ENCODE data around the gene PLEKHA1.

The PLEKHA1 gene

DNA sequence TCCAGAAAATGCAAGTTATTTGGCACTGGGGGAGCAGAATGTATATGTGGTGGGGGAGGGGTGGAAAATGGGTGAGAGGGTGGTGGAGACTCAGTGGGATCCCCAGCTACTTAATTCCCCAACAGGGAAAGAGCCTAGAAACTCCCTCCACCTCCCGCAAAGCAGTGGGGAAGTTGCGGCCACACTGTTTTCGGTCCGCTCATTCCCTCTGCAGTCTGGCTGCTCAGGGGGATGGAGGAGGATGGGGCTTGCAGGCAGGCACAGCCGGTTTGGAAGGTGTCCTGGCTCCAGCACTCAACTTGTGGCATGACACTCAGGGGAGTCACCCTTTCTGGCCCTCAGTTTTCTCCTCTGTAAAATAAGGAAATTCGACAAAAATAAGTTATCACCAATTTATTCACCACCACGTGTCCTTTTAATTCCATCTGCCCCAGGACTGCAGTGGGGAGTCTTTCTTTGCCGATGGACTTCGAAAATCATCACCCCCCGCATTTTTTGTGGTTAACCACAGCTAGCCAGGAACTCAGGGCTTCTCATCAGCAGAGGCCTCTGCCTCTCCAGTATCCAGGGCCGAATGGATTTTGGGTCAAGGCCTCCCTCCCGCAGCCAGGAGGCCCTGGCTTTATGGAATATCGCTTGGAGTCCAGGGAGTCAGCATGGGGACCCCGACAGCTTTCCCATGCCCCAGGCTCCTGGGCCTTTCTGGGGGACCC is 85.2 kb downstream of the PLEKHA1 start:
- in situ Hi-C loops (cut with MboI; ENCODE audit: low sequenced_read_pairs): no loop called here

GRCh38 chr10:122460891-122461293 is 86.4 kb downstream of the PLEKHA1 start:
- in situ Hi-C loops (cut with MboI; ENCODE audit: low sequenced_read_pairs): no loop called here

- in situ Hi-C loops (cut with MboI; ENCODE audit: low sequenced_read_pairs): no loop called here
Measured at GRCh38 chr10:122461367-122461728, 86.8 kb downstream of the PLEKHA1 start, which contains the start of gene HTRA1. TSS of gene HTRA1 (plus strand) at chr10:122461553. CDS start at chr10:122461653, 100 bp downstream.

DNA sequence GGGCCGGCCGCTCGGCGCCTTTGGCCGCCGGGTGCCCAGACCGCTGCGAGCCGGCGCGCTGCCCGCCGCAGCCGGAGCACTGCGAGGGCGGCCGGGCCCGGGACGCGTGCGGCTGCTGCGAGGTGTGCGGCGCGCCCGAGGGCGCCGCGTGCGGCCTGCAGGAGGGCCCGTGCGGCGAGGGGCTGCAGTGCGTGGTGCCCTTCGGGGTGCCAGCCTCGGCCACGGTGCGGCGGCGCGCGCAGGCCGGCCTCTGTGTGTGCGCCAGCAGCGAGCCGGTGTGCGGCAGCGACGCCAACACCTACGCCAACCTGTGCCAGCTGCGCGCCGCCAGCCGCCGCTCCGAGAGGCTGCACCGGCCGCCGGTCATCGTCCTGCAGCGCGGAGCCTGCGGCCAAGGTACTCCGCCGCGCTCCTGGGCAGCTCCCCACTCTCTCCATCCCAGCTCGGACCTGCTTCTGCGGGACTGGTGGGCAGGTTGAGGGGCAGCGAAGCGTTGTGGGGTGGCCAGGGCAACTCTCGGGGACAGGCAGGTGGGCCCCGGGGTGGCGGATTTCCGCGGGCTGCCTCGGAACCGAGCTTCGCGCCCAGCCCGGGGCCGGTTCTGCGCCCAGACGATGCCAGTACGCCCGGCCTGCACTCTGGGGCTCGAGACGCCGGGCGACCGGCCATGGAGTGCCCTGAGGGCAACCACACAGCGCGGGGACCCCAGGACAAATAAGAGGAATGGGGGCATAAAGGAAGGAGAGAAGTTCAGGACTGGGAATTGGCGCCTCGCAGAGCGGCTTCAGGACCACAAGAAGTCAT is 87.4 kb downstream of the PLEKHA1 start:
- in situ Hi-C loops (cut with MboI; ENCODE audit: low sequenced_read_pairs): no loop called here

GRCh38 chr10:122462533-122463465 is 88.3 kb downstream of the PLEKHA1 start:
- in situ Hi-C loops (cut with MboI; ENCODE audit: low sequenced_read_pairs): no loop called here

DNA sequence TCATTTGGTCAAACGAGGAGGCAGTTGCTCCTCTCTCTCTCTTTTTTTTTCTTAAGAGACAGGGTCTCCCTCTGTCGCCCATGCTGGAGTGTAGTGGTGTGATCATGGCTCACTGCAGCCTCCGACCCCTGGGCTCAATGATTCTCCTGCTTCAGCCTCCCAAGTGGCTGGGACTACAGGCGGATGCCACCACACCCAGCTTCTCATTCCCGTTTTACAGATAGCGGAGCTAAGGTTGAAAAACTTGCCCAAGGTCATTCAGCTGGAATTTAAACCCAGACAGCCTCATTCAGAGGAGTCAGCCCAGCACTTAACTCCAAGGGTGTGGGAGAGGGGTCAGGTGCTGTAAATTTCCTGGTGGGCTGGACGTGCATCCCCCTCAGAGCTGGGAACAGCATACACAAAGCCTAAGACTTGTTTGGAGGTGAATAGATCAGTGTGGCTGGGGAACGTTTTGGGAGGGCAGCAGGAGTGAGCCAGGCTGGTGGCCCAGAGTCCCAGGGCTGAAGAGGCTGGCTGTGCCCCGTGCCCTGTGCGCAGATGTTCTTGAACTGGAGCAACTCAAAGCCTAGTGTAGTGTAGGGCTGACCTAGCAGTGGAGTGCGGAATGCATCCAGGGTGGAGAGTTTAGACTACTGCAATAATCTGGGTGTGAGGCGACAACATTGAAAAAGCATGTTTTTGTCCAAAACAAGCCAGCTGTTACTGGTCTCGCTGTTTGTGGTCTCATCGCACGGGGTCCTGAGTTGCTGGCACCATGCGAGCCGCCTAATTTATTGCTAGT is 89.2 kb downstream of the PLEKHA1 start:
- in situ Hi-C loops (cut with MboI; ENCODE audit: low sequenced_read_pairs): no loop called here

GRCh38 chr10:122464250-122464510 is 89.7 kb downstream of the PLEKHA1 start:
- in situ Hi-C loops (cut with MboI; ENCODE audit: low sequenced_read_pairs): no loop called here

DNA sequence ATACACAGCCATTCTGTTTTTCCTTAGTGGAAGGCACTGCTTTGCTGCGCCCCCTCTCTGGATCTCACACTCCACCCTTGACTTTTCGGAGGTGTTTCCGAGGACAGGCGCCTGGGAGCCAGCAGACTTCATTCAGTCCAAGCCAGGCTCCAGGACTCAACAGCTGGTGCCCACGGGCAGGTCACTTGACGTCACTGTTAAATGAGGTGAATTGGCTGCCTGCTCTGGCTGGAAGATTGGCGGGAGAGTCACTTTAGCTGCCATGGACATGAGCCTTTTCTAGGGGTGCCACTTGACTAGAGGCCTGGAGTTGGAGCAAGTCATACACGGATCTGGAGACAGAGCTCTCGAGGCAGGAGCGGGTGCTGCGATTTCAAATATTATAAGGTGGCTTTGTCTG is 90.1 kb downstream of the PLEKHA1 start:
- in situ Hi-C loops (cut with MboI; ENCODE audit: low sequenced_read_pairs): no loop called here

- in situ Hi-C loops (cut with MboI; ENCODE audit: low sequenced_read_pairs): no loop called here
Measured at GRCh38 chr10:122465401-122466040, 91.0 kb downstream of the PLEKHA1 start.

GRCh38 chr10:122466951-122467381 is 92.5 kb downstream of the PLEKHA1 start:
- in situ Hi-C loops (cut with MboI; ENCODE audit: low sequenced_read_pairs): no loop called here

- in situ Hi-C loops (cut with MboI; ENCODE audit: low sequenced_read_pairs): no loop called here
Measured at GRCh38 chr10:122467701-122468100, 93.2 kb downstream of the PLEKHA1 start.

- in situ Hi-C loops (cut with MboI; ENCODE audit: low sequenced_read_pairs): no loop called here
Measured at GRCh38 chr10:122468307-122468925, 93.9 kb downstream of the PLEKHA1 start.

DNA sequence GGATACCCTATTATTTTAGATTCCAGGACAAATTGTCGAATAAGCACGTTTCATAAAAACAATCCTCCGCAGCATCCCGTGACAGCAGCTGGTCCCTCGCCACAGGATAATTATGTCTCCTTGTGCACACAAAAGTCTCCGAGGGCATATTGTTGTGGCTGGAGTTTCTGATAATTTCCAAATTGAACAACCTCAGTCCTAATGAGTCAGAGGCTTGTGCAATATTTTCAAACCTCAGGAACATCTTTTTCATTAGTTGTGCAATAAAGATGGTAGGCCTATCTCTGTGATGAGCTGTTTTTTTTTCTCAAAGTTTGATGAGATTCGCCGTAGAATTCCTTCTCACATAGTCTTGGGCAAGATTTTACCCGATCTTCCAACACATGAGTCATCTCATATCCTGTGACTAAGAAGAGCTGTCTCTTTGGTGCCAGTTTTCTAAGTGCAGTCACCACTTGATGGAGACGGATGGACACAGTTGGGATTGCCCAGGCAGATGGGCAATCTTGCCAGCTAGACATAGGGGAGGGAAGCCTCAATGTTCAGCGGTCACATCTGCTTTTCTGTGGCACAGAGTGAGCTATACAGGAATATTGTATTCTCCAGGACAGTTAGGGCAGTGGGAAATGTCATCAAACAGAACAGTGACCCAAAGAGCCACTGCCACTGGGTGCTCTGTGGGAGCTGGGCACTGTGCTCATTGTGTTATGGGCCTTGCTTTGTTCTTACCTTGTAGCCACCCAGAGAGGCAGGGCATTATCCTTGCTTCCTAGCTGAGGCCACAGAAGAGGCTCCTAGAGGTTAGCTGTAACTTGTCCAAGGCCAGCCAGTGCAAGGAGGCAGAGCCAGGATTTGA is 94.6 kb downstream of the PLEKHA1 start:
- in situ Hi-C loops (cut with MboI; ENCODE audit: low sequenced_read_pairs): no loop called here

GRCh38 chr10:122469848-122470247 is 95.3 kb downstream of the PLEKHA1 start:
- in situ Hi-C loops (cut with MboI; ENCODE audit: low sequenced_read_pairs): no loop called here

DNA sequence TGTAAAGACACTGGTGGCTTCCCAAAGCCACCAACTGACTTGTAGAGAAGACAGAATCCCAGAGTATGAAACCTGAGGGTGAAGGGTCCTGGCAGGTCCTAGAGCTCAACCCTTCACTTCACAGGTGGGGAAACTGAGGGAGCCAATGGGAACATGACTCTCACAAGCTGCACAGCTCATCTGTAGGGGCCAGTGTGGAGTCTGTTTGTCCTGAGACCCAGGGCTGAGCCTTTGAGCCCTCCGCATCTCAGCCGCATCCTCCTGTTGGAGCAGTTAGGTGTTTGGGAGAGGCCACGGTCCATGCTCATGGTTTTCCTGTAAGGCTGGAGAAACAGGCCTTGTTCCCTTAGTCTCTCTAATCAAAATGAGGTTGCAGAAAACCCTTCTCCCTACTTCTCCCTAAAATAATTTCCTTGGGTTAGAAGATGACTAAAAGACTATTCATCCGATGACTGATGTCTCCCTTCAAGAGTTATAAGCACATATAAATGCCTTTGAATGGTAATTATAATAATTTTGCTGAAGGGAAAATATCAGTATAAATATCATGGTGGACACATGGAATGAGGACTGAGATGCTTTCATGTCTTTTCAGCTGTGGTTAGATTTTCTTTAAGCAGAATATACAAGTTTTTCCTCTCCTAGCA is 97.1 kb downstream of the PLEKHA1 start:
- in situ Hi-C loops (cut with MboI; ENCODE audit: low sequenced_read_pairs): no loop called here

GRCh38 chr10:122473116-122473515 is 98.6 kb downstream of the PLEKHA1 start:
- in situ Hi-C loops (cut with MboI; ENCODE audit: low sequenced_read_pairs): no loop called here

DNA sequence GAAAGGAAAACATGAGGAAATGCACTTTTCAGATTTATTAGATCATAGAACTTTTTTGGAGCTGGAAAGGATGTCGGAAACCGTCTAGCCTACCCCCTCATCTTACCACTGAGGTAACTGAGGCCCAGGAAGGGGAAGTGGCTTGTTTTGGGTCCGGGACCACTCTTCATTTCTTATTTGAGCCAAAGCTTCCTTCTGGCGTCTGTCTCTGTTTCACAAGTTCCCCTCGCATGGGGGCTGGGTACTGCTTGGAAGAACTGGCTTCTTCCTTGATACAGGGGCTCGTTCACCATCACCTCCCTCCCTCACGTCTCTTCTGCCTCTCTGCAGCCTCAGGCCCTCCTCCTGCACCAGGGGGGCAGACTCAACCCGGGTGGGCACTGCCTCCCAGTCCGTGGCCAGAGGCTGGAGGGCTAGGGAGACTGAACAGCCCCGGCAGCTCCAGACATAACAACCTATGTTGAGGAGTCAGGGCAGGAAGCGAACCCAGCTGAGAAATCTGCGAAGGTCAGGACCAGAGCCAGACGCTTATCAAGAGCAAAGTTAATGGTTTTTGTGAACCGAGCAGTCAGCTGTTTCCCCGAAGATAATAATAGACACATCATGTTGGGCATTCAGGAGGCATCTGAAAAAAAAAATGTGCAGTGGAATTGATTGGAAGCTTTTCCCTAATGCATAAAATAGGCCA is 99.8 kb downstream of the PLEKHA1 start:
- in situ Hi-C loops (cut with MboI; ENCODE audit: low sequenced_read_pairs): no loop called here

DNA sequence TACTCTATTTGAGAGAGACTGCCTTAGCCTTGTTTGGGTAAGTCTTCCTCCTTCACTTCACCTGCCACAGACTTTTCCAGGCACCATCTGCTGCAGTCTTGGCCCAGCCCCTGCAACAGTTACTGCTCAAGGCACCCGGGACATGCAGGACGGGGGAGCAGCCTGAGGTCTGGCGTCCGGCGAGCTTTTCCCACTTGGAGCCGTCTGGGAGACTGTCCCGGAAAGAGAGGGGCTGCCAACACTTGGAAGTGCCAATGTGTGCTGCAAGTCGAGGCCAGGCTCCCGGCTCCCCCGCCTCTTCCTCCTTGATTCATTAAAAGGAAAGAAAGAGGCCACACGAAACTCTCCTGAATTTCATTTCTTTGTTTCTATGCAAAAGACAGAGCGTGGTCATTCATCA is 100.6 kb downstream of the PLEKHA1 start:
- in situ Hi-C loops (cut with MboI; ENCODE audit: low sequenced_read_pairs): no loop called here

Data from hTERT RPE-1 (cell line).